HAP-1 (cell line): ENCODE data around the gene FOXP4.

Source experiments
- DNase-seq, 2 experiments: peaks; one replicate each; pipeline ENCODE4 v3.0.0-alpha.2; 2016 to 2020; ENCODE audit warnings: low spot score in 2 of 2
- H3K27me3 ChIP-seq: fragments of 250-450 bp; sonication (Bioruptor Pico); 2 replicates; pipeline ENCODE4 v1.5.1; 2020; ENCODE audit warnings: low read depth, mild to moderate bottlenecking, moderate library complexity
- H3K36me3 ChIP-seq: fragments of 250-450 bp; sonication (Bioruptor Pico); replicated peaks from 2 replicates; pipeline ENCODE4 v1.5.1; 2020; ENCODE audit warnings: mild to moderate bottlenecking
- H3K4me1 ChIP-seq: fragments of 250-450 bp; sonication (Bioruptor Pico); 2 replicates; pipeline ENCODE4 v1.5.1; 2020; ENCODE audit warnings: mild to moderate bottlenecking
- H3K4me3 ChIP-seq: fragments of 250-450 bp; sonication (Bioruptor Pico); 2 replicates; pipeline ENCODE4 v1.5.1; 2020; ENCODE audit warnings: mild to moderate bottlenecking, moderate library complexity
- H3K9me3 ChIP-seq: fragments of 250-450 bp; sonication (Bioruptor Pico); 2 replicates; pipeline ENCODE4 v1.5.1; 2020; ENCODE audit warnings: mild to moderate bottlenecking, moderate library complexity
- in situ Hi-C: fragments of 300-500 bp; cut with MboI; formaldehyde crosslinking; loops from 3 replicates; pipeline ENCODE4 v1.14.3; 2020; ENCODE audit warnings: low sequenced_read_pairs, inconsistent platforms, mixed read lengths

Gene FOXP4

GRCh38 chr6:41637194-41638001, 91.2 kb downstream of the FOXP4 start:
- Histone ChIP-seq H3K9me3 (no peaks in the 10 kb centered on the region), H3K4me1 (peaks cover 4% of the 10 kb centered on the region), H3K27me3 (peaks cover 2% of the 10 kb centered on the region), H3K4me3 (peak overlapping the region; percentile 66), H3K36me3 (no peaks in the 10 kb centered on the region)
- no peak for DNase-seq
- in situ Hi-C loops, result no loop called here

- H3K36me3 ChIP-seq, result no peaks in the 10 kb centered on the region
- DNase-seq, result peak; percentile 58 to 84
- H3K9me3 ChIP-seq, result no peaks in the 10 kb centered on the region
- H3K27me3 ChIP-seq, result no peaks in the 10 kb centered on the region
- in situ Hi-C loops, result no loop called here
- peaks cover 4% of the 10 kb centered on the region for H3K4me1 ChIP-seq
- peak within 1 kb of the TSS; percentile 66 for H3K4me3 ChIP-seq
Observed at GRCh38 chr6:41638002-41638934, 92.1 kb downstream of the FOXP4 start, which contains the start of gene MDFI. Gene MDFI, plus strand, starts transcription at chr6:41638468. Its CDS starts 282 bp downstream, at chr6:41638750.

DNA sequence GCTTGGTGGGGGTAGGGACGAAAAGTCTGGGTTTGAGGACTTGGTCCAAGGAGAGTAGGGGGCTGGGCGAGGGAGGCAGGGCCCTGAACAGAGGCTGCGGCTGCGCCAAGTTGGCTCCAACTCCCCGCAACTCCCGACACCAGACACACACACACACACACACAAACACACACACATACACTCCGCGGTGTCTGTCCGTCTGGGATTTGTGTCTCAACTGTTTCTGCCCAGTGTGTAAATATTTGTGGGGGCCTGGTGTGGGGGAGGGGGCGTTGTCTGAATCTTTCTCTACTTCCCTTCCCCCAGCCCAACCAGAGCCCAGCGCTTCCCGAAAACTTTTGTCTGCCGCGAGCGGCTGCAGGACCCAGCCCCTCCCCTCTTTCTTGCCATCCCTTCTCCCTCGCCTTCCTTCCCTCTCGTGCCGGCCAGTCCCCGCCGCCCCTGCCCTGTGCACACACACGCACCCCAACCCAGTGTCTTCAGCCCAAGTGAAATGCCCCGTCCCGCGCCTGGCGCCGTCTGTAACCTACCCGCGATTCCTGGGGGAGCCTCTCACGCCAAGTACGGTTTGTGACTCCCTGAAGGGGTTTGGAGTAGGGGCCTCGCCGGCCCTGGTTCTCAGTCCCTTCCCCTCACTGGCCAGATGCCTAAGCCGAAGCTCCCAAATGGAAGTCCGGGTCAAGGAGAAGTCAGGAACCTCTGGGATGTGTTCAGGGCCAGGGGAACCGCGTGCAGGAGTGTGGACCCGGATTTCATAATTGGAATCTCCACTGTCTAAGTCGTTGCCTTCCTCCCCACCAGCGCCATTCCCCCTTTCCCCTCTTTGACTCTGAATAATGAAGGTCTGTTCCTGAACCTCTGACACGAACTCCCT, 93.0 kb downstream of the FOXP4 start:
- in situ Hi-C loops, result no loop called here
- Histone ChIP-seq H3K36me3 (no peaks in the 10 kb centered on the region), H3K27me3 (no peaks in the 10 kb centered on the region), H3K9me3 (no peaks in the 10 kb centered on the region), H3K4me3 (peak overlapping the region; percentile 66), H3K4me1 (peaks cover 4% of the 10 kb centered on the region)
- DNase-seq, result peak; percentile 29 to 67

DNA sequence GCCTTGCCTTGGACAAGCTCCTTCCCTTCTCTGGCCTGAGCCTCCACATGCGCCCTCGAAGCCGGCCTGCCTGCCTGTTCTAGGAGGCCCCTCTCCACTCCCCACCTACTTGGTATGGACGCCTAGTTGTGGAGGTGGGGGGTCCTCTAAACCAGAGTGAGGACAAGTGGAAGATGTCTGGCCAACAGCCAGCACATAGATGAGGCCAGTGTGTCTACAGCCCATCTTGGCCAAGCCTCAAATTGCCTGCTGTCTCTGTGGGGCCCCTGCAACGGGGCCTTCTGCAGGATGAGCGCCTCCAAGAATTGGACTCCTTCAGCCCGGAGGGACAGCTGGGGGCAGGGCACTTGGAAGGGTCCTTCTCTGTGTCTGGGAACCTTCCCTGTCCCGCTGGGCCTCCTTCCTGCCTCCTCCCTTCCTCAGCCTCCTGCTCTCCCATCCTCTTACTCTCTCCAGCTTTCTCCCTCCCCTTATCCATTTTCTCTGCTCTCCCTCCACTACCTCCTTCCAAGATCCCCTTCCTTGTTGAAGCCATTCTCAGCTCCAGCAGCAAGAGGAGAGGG, 93.7 kb downstream of the FOXP4 start:
- Histone ChIP-seq H3K4me3 (peak overlapping the region; percentile 66; the same call in 1 of the 2 replicates), H3K9me3 (no peaks in the 10 kb centered on the region), H3K36me3 (no peaks in the 10 kb centered on the region), H3K4me1 (peaks cover 7% of the 10 kb centered on the region), H3K27me3 (no peaks in the 10 kb centered on the region)
- in situ Hi-C loops, result no loop called here
- DNase-seq, result no peak

DNA sequence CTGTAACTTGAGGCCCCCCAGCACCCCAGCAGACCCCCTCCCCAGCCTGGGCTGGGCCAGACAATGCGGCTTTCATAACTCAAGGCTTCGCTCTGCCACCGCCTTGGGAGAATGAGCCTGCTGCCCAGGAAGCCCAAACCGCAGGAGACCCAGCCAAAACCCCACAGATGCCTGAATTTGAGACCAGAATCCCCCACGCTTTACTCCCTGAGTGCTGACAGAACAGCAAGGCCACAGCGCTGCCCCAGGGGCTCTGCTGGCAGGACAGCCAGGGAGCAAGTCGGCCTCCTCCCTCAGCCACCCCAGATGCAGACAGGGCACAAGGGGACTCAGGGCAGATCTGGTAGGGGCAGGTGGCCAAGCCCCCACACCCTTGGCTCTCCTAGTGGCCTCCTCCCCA, 94.2 kb downstream of the FOXP4 start:
- peaks cover 7% of the 10 kb centered on the region for H3K4me1 ChIP-seq
- DNase-seq, result no peak
- no peaks in the 10 kb centered on the region for H3K36me3 ChIP-seq
- H3K4me3 ChIP-seq, result no peak overlapping the region
- in situ Hi-C loops, result no loop called here
- no peaks in the 10 kb centered on the region for H3K27me3 ChIP-seq
- H3K9me3 ChIP-seq, result no peaks in the 10 kb centered on the region

DNA sequence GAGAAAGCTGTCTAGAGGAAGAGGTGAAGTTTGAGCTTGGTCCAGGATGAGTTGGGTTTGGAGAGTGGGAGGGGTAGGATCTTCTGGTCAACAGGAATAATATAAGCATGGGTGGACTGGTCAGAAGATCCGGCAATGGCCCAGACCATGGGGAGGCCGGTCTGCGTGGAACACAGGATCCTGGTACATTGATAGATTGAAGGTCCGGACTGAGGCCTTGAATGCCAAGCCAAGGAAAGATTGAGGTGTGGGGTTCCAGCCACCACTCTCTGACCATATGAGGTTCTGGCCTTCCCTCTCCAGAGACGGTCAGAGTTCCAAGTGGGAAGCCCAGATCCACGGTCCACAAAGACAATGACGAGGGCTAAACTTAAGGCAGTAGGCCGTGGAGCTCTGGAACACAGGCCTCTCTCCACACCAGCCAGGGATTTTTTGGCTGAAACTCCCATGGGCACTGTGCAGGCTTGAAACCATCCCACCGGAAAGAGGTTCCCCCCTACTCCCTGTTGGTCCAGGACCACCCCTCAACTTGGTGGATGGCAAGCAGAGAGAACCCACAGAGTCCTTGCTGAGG, 95.3 kb downstream of the FOXP4 start:
- in situ Hi-C loops, result no loop called here
- Histone ChIP-seq H3K27me3 (no peaks in the 10 kb centered on the region), H3K4me3 (no peak overlapping the region), H3K9me3 (no peaks in the 10 kb centered on the region), H3K36me3 (peaks cover 4% of the 10 kb centered on the region), H3K4me1 (peaks cover 7% of the 10 kb centered on the region)
- no peak for DNase-seq

DNA sequence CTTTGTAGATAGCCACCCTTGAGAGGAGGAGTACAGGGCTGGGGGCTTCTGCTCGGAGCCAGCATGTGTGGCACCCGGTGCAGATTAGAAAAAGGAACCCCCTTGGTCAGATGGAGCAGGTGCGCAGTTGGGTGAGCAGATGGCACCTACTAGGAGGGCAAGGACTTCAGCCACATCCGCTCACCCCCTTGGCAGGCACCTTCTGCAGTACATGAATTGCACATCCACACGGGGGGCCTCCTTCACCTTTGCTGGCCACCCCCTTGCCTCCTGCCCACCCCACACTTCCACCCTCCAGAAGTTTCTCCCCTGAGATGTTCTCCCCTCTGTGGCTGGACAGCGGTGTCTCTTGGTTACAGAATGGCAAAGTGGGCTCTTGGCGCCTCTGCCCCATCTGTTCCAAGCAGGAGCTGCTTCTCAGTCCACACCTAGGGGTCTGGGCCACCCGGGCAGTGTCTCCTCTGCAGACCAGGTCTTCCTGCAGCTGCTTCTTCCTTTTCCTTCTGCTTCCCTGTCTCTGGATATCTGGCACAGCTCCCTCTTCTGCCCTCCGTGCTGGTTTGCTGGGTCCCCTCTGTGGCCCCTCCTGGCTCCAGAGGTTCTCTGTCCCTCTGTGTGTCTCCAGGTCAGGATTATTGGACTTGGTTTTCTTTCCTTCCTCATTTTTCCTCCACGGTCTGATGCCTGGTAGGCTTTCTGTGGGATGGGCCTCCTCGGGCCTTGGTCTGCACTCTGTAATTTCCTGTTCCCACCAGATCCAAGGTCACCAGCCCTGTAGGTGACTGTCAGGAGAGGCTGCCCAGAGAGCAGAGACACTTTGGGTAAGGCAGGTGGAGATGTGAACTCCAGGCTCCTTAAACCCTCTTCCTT, 96.1 kb downstream of the FOXP4 start:
- H3K36me3 ChIP-seq, result peaks cover 11% of the 10 kb centered on the region
- H3K4me1 ChIP-seq, result peaks cover 7% of the 10 kb centered on the region
- no peak for DNase-seq
- no peak overlapping the region for H3K4me3 ChIP-seq
- H3K27me3 ChIP-seq, result no peaks in the 10 kb centered on the region
- in situ Hi-C loops, result no loop called here
- no peaks in the 10 kb centered on the region for H3K9me3 ChIP-seq

- DNase-seq, result no peak
- Histone ChIP-seq H3K27me3 (no peaks in the 10 kb centered on the region), H3K9me3 (no peaks in the 10 kb centered on the region), H3K36me3 (peaks cover 11% of the 10 kb centered on the region), H3K4me1 (0 out of 2 replicates have a peak, but pooled peaks cover 3% of the 10 kb centered on the region), H3K4me3 (no peak overlapping the region)
- in situ Hi-C loops, result no loop called here
Observed at GRCh38 chr6:41642960-41643898, 97.0 kb downstream of the FOXP4 start.

DNA sequence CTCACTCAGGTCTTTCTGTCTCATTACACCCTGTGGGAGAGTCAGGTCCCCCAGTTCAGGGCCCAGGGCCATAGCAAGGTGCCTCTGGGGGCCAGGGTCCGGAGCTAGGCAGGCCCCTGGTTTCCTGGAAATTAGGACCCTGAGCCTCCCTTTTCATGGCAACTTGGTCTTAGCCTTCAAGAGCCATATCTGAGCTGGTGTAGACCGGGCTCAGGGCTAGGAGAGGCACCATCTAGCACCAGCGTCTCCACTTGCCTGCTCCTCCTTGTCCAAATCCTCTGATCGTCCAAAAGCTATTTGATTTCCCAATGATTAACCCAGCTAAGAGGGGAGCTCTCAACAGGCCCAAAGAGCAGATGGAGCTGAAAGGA, 97.7 kb downstream of the FOXP4 start:
- peaks cover 13% of the 10 kb centered on the region for H3K36me3 ChIP-seq
- DNase-seq, result no peak
- H3K9me3 ChIP-seq, result no peaks in the 10 kb centered on the region
- H3K27me3 ChIP-seq, result no peaks in the 10 kb centered on the region
- in situ Hi-C loops, result no loop called here
- 0 out of 2 replicates have a peak, but pooled peaks cover 3% of the 10 kb centered on the region for H3K4me1 ChIP-seq
- no peak overlapping the region for H3K4me3 ChIP-seq

DNA sequence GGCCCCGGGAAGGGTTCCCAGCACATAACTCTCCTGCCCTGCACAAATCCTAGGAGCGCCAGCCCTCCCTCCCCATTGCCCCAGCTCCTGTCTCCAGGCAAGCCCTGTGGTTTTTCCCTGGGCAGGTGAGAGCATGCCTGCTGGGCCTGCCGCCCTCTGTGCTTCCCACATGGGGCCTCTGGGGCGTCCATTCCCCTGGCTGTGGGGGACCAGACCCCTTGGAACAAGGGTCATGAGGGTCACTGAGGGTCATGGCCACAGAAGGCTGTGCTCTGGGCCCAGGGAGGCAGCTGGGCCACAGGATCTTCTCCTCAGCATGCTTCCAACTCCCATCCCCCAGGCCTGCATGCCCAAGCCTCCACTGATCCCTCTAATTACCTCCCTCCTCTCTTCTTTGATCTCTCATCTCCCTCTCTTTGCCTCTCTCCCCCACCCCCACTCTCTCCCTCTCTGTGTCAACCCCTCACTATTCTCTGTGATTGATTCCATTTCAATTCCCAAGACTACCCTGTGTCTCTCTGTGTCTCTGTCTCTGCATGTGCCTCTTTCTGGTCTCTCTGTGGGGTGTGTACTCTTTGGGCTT, 98.2 kb downstream of the FOXP4 start:
- Histone ChIP-seq H3K9me3 (no peaks in the 10 kb centered on the region), H3K4me1 (0 out of 2 replicates have a peak, but pooled peaks cover 3% of the 10 kb centered on the region), H3K36me3 (peaks cover 16% of the 10 kb centered on the region), H3K27me3 (no peaks in the 10 kb centered on the region), H3K4me3 (no peak overlapping the region)
- DNase-seq, result no peak
- in situ Hi-C loops, result no loop called here

DNA sequence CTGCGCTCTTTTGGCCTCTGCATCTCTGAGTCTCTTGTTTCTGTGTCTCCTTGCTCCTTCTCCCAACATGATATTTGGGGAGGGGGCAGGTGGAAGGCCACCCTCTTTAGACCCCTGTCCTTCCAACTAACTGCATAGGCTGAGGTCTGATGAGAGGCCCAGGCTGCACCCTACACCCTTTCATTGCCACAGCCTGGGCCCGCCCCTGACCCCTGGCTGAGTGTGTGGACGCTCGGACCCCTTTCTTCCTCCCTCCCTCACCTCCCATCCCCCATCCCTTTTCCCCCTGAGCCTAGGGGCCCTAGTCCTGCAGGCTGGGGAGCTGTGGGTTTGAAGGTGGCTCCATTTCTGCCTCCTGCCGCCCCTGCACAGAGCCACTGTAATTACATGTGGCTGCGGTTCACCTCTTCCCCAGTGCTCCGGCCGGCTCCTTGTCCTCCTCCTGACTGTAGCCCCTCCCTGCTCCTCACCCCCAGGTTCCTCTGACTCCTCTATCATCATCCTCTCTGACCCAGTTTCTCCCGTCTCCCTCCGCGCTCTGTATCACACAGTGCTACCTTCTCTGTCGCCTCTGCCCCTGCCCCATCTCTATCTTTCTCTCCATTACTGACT, 98.9 kb downstream of the FOXP4 start:
- Histone ChIP-seq H3K9me3 (no peaks in the 10 kb centered on the region), H3K27me3 (no peaks in the 10 kb centered on the region), H3K36me3 (peaks cover 22% of the 10 kb centered on the region), H3K4me1 (0 out of 2 replicates have a peak, but pooled peaks cover 3% of the 10 kb centered on the region), H3K4me3 (no peak overlapping the region)
- in situ Hi-C loops, result no loop called here
- DNase-seq, result no peak
